NCI-H2081 treated with DMSO at 0.1 percent for 48 hours (cell line): Measurements from ENCODE around the gene ATP6V1D.
"Not testable (repeated sequence)": the region's sequence is repeated elsewhere in the genome, so short reads cannot be mapped to it uniquely, and the experiment has no call there.

Experiments used
- DNase-seq: peaks from one replicate; lab custom pipeline; 2025; lab: John Stamatoyannopoulos, UW

The ATP6V1D gene

GRCh38 chr14:67359775-67360469 is at the start of gene ATP6V1D, which contains the start of gene EIF2S1:
TSS of gene ATP6V1D (minus strand) at chr14:67359804. CDS start at chr14:67359698, 106 bp downstream.
TSS of gene EIF2S1 (plus strand) at chr14:67360328. CDS start at chr14:67364768, 4,440 bp downstream.
- DNase-seq: peak; percentile 97

- not testable (repeated sequence) for DNase-seq
These were observed 48.7 kb upstream of the ATP6V1D start for GRCh38 chr14:67408122-67408801.

- no peak for DNase-seq
These were observed 46.2 kb upstream of the ATP6V1D start for GRCh38 chr14:67405771-67406170.

GRCh38 chr14:67400434-67400833 is 40.8 kb upstream of the ATP6V1D start:
- no peak for DNase-seq

- no peak for DNase-seq
These were observed 37.9 kb upstream of the ATP6V1D start for GRCh38 chr14:67397536-67397935.

- no peak for DNase-seq
These were observed 36.9 kb upstream of the ATP6V1D start for GRCh38 chr14:67396381-67396970.

GRCh38 chr14:67395876-67396189 is 36.2 kb upstream of the ATP6V1D start:
- DNase-seq: no peak

- no peak for DNase-seq
These were observed 35.7 kb upstream of the ATP6V1D start for GRCh38 chr14:67395086-67395875.

- DNase-seq: no peak
These were observed 34.1 kb upstream of the ATP6V1D start for GRCh38 chr14:67393689-67394088.

- no peak for DNase-seq
These were observed 33.2 kb upstream of the ATP6V1D start for GRCh38 chr14:67392800-67393199.

- no peak for DNase-seq
These were observed 32.5 kb upstream of the ATP6V1D start for GRCh38 chr14:67392123-67392522.

GRCh38 chr14:67391268-67391667 is 31.7 kb upstream of the ATP6V1D start:
- no peak for DNase-seq

GRCh38 chr14:67389811-67390534 is 30.4 kb upstream of the ATP6V1D start:
- no peak for DNase-seq

GRCh38 chr14:67389275-67389674 is 29.7 kb upstream of the ATP6V1D start:
- no peak for DNase-seq

GRCh38 chr14:67387195-67387594 is 27.6 kb upstream of the ATP6V1D start:
- no peak for DNase-seq

- no peak for DNase-seq
These were observed 26.0 kb upstream of the ATP6V1D start for GRCh38 chr14:67385618-67386017.

- no peak for DNase-seq
These were observed 25.5 kb upstream of the ATP6V1D start for GRCh38 chr14:67385120-67385519.

- no peak for DNase-seq
These were observed 18.3 kb upstream of the ATP6V1D start for GRCh38 chr14:67377916-67378315.

- DNase-seq: no peak
These were observed 13.7 kb upstream of the ATP6V1D start for GRCh38 chr14:67373347-67373746.

GRCh38 chr14:67372833-67373232 is 13.2 kb upstream of the ATP6V1D start:
- no peak for DNase-seq

GRCh38 chr14:67371247-67372148 is 11.9 kb upstream of the ATP6V1D start:
- DNase-seq: no peak
